ENCODE data around the gene UTP4. TPM values are rescaled to one million over a fixed set of nuclear protein-coding genes. Genes with fewer than 3 reads are reported as not detected.
A peak's percentile ranks its signal among the peaks of the same experiment; 100 is the strongest.
"Not testable (repeated sequence)": the region's sequence is repeated elsewhere in the genome, so short reads cannot be mapped to it uniquely, and the experiment has no call there.

The UTP4 gene
- total and polyA plus RNA-seq, 4 experiments from 2014 or later = 36.9 to 96.5 (median 50.9) TPM

GRCh38 chr16:69141014-69141413 lies 8.6 kb downstream of the UTP4 start:
- H3K9me3 Mint-ChIP-seq = no peaks in the 10 kb centered on the region
- H3K4me1 ChIP-seq (ENCODE audit: insufficient read depth, low read length) = no peaks in the 10 kb centered on the region
- ChIA-PET POLR2A (ENCODE audit: partially characterized antibody) (no interaction called here), CTCF (ENCODE audit: partially characterized antibody) (interaction anchor here (1.4 to 2.6 kb wide), 2 partner anchors 9 to 144 kb away, joined by 4 to 10 read pairs; no protein-coding TSS in a partner anchor)
- intact Hi-C loops (cut with micrococcal nuclease) = no loop called here
- H3K4me1 Mint-ChIP-seq = peaks cover 5 to 13% (median 6%) of the 10 kb centered on the region in 4 donors
- no peaks in the 10 kb centered on the region for H3K27me3 ChIP-seq (ENCODE audit: insufficient read depth, low read length)
- no peak overlapping the region for H3K27ac ChIP-seq (ENCODE audit: low read depth, low read length)
- H3K36me3 Mint-ChIP-seq = peaks cover 45 to 67% of the 10 kb centered on the region in 2 donors
- H3K4me3 ChIP-seq (ENCODE audit: low read length in 2 of 2) = no peak overlapping the region
- H3K9me3 ChIP-seq (ENCODE audit: control insufficient read depth in 1 of 2, low read length in 2 of 2) = no peaks in the 10 kb centered on the region
- no peak overlapping the region for H3K4me3 Mint-ChIP-seq
- H3K27ac Mint-ChIP-seq = peak overlapping the region in 1 of 7 donors; percentile 1
- H3K36me3 ChIP-seq (ENCODE audit: insufficient read depth, low read length) = peaks cover 41% of the 10 kb centered on the region
- no peaks in the 10 kb centered on the region for H3K27me3 Mint-ChIP-seq
- no peak for DNase-seq

GRCh38 chr16:69141936-69142335 lies 9.5 kb downstream of the UTP4 start:
- intact Hi-C loops (cut with micrococcal nuclease) = no loop called here
- H3K4me3 Mint-ChIP-seq = no peak overlapping the region
- DNase-seq = no peak
- Histone ChIP-seq H3K9me3 (ENCODE audit: control insufficient read depth in 1 of 2, low read length in 2 of 2) (no peaks in the 10 kb centered on the region), H3K27ac (ENCODE audit: low read depth, low read length) (no peak overlapping the region), H3K4me1 (ENCODE audit: insufficient read depth, low read length) (no peaks in the 10 kb centered on the region), H3K36me3 (ENCODE audit: insufficient read depth, low read length) (peaks cover 36% of the 10 kb centered on the region), H3K4me3 (ENCODE audit: low read length in 2 of 2) (no peak overlapping the region), H3K27me3 (ENCODE audit: insufficient read depth, low read length) (no peaks in the 10 kb centered on the region)
- H3K27ac Mint-ChIP-seq = no peak overlapping the region
- POLR2A ChIA-PET (ENCODE audit: partially characterized antibody) = no interaction called here
- CTCF ChIA-PET (ENCODE audit: partially characterized antibody) = interaction anchor here (1.3 kb wide), 1 partner anchor 18 kb away, joined by 4 read pairs; no protein-coding TSS in a partner anchor
- H3K9me3 Mint-ChIP-seq = no peaks in the 10 kb centered on the region
- peaks cover 49 to 68% of the 10 kb centered on the region in 2 donors for H3K36me3 Mint-ChIP-seq
- peaks cover 4 to 9% (median 6%) of the 10 kb centered on the region in 4 donors for H3K4me1 Mint-ChIP-seq
- H3K27me3 Mint-ChIP-seq = no peaks in the 10 kb centered on the region

- H3K27ac Mint-ChIP-seq = peak overlapping the region in 1 of 7 donors; percentile 62
- H3K4me1 ChIP-seq (ENCODE audit: insufficient read depth, low read length) = no peaks in the 10 kb centered on the region
- peaks cover 1 to 7% (median 3%) of the 10 kb centered on the region in 4 donors for H3K4me1 Mint-ChIP-seq
- H3K27ac ChIP-seq (ENCODE audit: low read depth, low read length) = no peak overlapping the region
- no peak for DNase-seq
- no peaks in the 10 kb centered on the region for H3K9me3 ChIP-seq (ENCODE audit: control insufficient read depth in 1 of 2, low read length in 2 of 2)
- ChIA-PET POLR2A (ENCODE audit: partially characterized antibody) (no interaction called here), CTCF (ENCODE audit: partially characterized antibody) (interaction anchor here (1.3 kb wide), 1 partner anchor 19 kb away, joined by 4 read pairs; no protein-coding TSS in a partner anchor)
- intact Hi-C loops (cut with micrococcal nuclease) = no loop called here
- H3K9me3 Mint-ChIP-seq = no peaks in the 10 kb centered on the region
- H3K27me3 ChIP-seq (ENCODE audit: insufficient read depth, low read length) = no peaks in the 10 kb centered on the region
- H3K27me3 Mint-ChIP-seq = no peaks in the 10 kb centered on the region
- H3K4me3 Mint-ChIP-seq = peak overlapping the region in 1 of 8 donors; percentile 21
- H3K36me3 ChIP-seq (ENCODE audit: insufficient read depth, low read length) = peaks cover 27% of the 10 kb centered on the region
- no peak overlapping the region for H3K4me3 ChIP-seq (ENCODE audit: low read length in 2 of 2)
- H3K36me3 Mint-ChIP-seq = peaks cover 47 to 64% of the 10 kb centered on the region in 2 donors
Measured at GRCh38 chr16:69143116-69143515, 10.7 kb downstream of the UTP4 start.

GRCh38 chr16:69145658-69146057 lies 13.2 kb downstream of the UTP4 start:
- ChIA-PET CTCF (ENCODE audit: partially characterized antibody) (interaction anchor here (0.7 to 11.2 kb wide), 2 partner anchors 111 to 142 kb away, joined by 3 to 297 read pairs; no protein-coding TSS in a partner anchor), POLR2A (ENCODE audit: partially characterized antibody) (no interaction called here)
- Mint-ChIP-seq H3K9me3 (no peaks in the 10 kb centered on the region), H3K27me3 (no peaks in the 10 kb centered on the region), H3K4me1 (peaks cover 3 to 7% (median 5%) of the 10 kb centered on the region in 4 donors), H3K4me3 (no peak overlapping the region), H3K36me3 (peaks cover 36 to 54% of the 10 kb centered on the region in 2 donors), H3K27ac (no peak overlapping the region)
- Histone ChIP-seq H3K27ac (ENCODE audit: low read depth, low read length) (no peak overlapping the region), H3K36me3 (ENCODE audit: insufficient read depth, low read length) (peaks cover 34% of the 10 kb centered on the region), H3K27me3 (ENCODE audit: insufficient read depth, low read length) (no peaks in the 10 kb centered on the region), H3K4me1 (ENCODE audit: insufficient read depth, low read length) (no peaks in the 10 kb centered on the region), H3K4me3 (ENCODE audit: low read length in 2 of 2) (no peak overlapping the region), H3K9me3 (ENCODE audit: control insufficient read depth in 1 of 2, low read length in 2 of 2) (no peaks in the 10 kb centered on the region)
- no peak for DNase-seq
- intact Hi-C loops (cut with micrococcal nuclease) = no loop called here

GRCh38 chr16:69149621-69150020 lies 17.2 kb downstream of the UTP4 start:
- H3K9me3 ChIP-seq (ENCODE audit: control insufficient read depth in 1 of 2, low read length in 2 of 2); H3K4me1 Mint-ChIP-seq; H3K27ac Mint-ChIP-seq; H3K27me3 Mint-ChIP-seq; H3K9me3 Mint-ChIP-seq; H3K4me3 ChIP-seq (ENCODE audit: low read length in 2 of 2); H3K27ac ChIP-seq (ENCODE audit: low read depth, low read length); H3K4me1 ChIP-seq (ENCODE audit: insufficient read depth, low read length); H3K4me3 Mint-ChIP-seq; H3K27me3 ChIP-seq (ENCODE audit: insufficient read depth, low read length); DNase-seq: not testable (repeated sequence)
- ChIA-PET CTCF (ENCODE audit: partially characterized antibody) (interaction anchor here (1.0 to 11.2 kb wide), 10 partner anchors 9 to 146 kb away, joined by 3 to 297 read pairs (median 8); partner anchors contain the start of gene SNTB2), POLR2A (ENCODE audit: partially characterized antibody) (interaction anchor here (1.0 kb wide), 2 partner anchors 38 to 136 kb away, joined by 4 to 6 read pairs; partner anchors contain the start of gene SNTB2)
- intact Hi-C loops (cut with micrococcal nuclease) = loop anchor here (1.0 to 5.0 kb wide), 2 partner anchors 38 to 138 kb away; partner anchors contain the start of gene SNTB2
- H3K36me3 ChIP-seq (ENCODE audit: insufficient read depth, low read length) = peaks cover 39% of the 10 kb centered on the region
- peaks cover 24 to 51% of the 10 kb centered on the region in 2 donors for H3K36me3 Mint-ChIP-seq

GRCh38 chr16:69150146-69150865 lies 17.9 kb downstream of the UTP4 start:
- intact Hi-C loops (cut with micrococcal nuclease) = loop anchor here (1.0 to 5.0 kb wide), 2 partner anchors 37 to 137 kb away; partner anchors contain the start of gene SNTB2
- Mint-ChIP-seq H3K4me3 (no peak overlapping the region), H3K36me3 (peaks cover 26 to 55% of the 10 kb centered on the region in 2 donors), H3K27me3 (no peaks in the 10 kb centered on the region), H3K9me3 (no peaks in the 10 kb centered on the region), H3K4me1 (peaks cover 0 to 4% (median 3%) of the 10 kb centered on the region in 4 donors), H3K27ac (no peak overlapping the region)
- peak; percentile 53 to 68 (median 64) for DNase-seq
- ChIA-PET POLR2A (ENCODE audit: partially characterized antibody) (interaction anchor here (0.6 to 1.8 kb wide), 5 partner anchors 18 to 138 kb away, joined by 3 to 8 read pairs (median 4); partner anchors contain the start of genes CHTF8, SNTB2 and UTP4), CTCF (ENCODE audit: partially characterized antibody) (interaction anchor here (0.6 to 11.2 kb wide), 19 partner anchors 9 to 153 kb away, joined by 3 to 297 read pairs (median 5); partner anchors contain the start of gene SNTB2)
- Histone ChIP-seq H3K4me1 (ENCODE audit: insufficient read depth, low read length) (no peaks in the 10 kb centered on the region), H3K36me3 (ENCODE audit: insufficient read depth, low read length) (peaks cover 42% of the 10 kb centered on the region), H3K27ac (ENCODE audit: low read depth, low read length) (no peak overlapping the region), H3K4me3 (ENCODE audit: low read length in 2 of 2) (no peak overlapping the region), H3K27me3 (ENCODE audit: insufficient read depth, low read length) (no peaks in the 10 kb centered on the region), H3K9me3 (ENCODE audit: control insufficient read depth in 1 of 2, low read length in 2 of 2) (no peaks in the 10 kb centered on the region)

- Mint-ChIP-seq H3K4me3 (no peak overlapping the region), H3K9me3 (no peaks in the 10 kb centered on the region), H3K36me3 (peaks cover 50 to 66% of the 10 kb centered on the region in 2 donors), H3K4me1 (peaks cover 0 to 4% (median under 1%) of the 10 kb centered on the region in 4 donors), H3K27me3 (no peaks in the 10 kb centered on the region), H3K27ac (peak overlapping the region in 1 of 7 donors; percentile 55)
- DNase-seq = no peak
- Histone ChIP-seq H3K27ac (ENCODE audit: low read depth, low read length) (no peak overlapping the region), H3K4me3 (ENCODE audit: low read length in 2 of 2) (no peak overlapping the region), H3K27me3 (ENCODE audit: insufficient read depth, low read length) (no peaks in the 10 kb centered on the region), H3K9me3 (ENCODE audit: control insufficient read depth in 1 of 2, low read length in 2 of 2) (no peaks in the 10 kb centered on the region), H3K36me3 (ENCODE audit: insufficient read depth, low read length) (peaks cover 55% of the 10 kb centered on the region), H3K4me1 (ENCODE audit: insufficient read depth, low read length) (no peaks in the 10 kb centered on the region)
- POLR2A ChIA-PET (ENCODE audit: partially characterized antibody) = no interaction called here
- CTCF ChIA-PET (ENCODE audit: partially characterized antibody) = interaction anchor here (1.0 to 2.6 kb wide), 7 partner anchors 9 to 132 kb away, joined by 4 to 13 read pairs (median 5); partner anchors contain the start of gene SNTB2
- intact Hi-C loops (cut with micrococcal nuclease) = no loop called here
Measured at GRCh38 chr16:69157196-69157595, 24.7 kb downstream of the UTP4 start.
